Suprapubic skin (tissue), 3 donors: ENCODE results near the gene LPCAT1.

Experiments
- CTCF ChIP-seq, 2 donors: fragments of 200-600 bp in 1 of 2; fragments of 450-650 bp in 1 of 2; sonication (generic) in 1 of 2; IDR thresholded peaks; one replicate each; pipeline ENCODE4 v1.5.1; 2016 to 2019; ENCODE audit warnings: antibody characterized with exemption in 2 of 2, mild to moderate bottlenecking in 1 of 2, moderate library complexity in 1 of 2
- EP300 ChIP-seq: sonication (generic); formaldehyde crosslinking; IDR thresholded peaks from one replicate; pipeline ENCODE4 v1.6.1; 2017; ENCODE audit warnings: antibody characterized with exemption

DNA sequence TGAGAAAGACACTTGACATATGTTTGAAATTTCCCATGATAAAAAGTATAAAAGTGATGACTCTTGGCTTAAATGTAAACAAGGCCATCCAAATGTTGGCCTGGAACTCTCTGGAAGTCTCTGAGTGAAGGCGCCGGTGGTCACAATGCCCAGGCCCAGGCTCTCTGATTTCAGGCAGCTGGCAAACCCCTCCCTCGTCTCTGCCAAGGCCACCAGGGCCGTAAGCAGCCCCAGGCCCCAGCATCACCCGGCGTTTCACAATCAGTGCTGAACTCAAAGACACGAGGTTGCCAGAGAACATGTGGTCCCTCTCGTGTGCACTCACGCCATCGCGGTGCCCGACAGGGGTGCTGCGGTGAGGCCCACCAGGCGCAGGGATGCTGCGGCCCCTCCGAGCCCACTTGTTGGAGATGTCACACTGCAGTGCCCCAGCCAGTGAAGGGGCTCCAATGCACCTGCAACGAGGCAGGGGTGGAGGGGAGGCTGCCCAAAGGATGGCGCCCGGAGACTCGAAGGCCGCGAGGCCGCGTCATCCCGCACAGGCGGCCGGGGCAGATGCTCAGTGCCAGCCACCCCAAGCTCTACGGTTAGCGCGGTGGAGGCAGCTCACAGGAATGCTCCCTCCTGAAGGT is 15.0 kb downstream of the LPCAT1 start:
- TF ChIP-seq CTCF (IDR thresholded peaks at IDR 0.05) (no peak), EP300 (no peak)
